DMS114 treated with DMSO at 0.1 percent for 48 hours (cell line): Measurements from ENCODE around the gene GPATCH4.
A peak's percentile ranks its signal among the peaks of the same experiment; 100 is the strongest.
"Not testable (repeated sequence)": the region's sequence is repeated elsewhere in the genome, so short reads cannot be mapped to it uniquely, and the experiment has no call there.

Source experiments
- DNase-seq: peaks from one replicate; lab custom pipeline; 2025; ENCODE audit not compliant: unreplicated experiment; lab: John Stamatoyannopoulos, UW

GPATCH4 gene

GRCh38 chr1:156601122-156601830 is at the start of gene GPATCH4:
TSS of gene GPATCH4 (minus strand) at chr1:156601479.
- DNase-seq = peak; percentile 96

GRCh38 chr1:156648951-156649350 is 47.7 kb upstream of the GPATCH4 start:
- DNase-seq = no peak

DNA sequence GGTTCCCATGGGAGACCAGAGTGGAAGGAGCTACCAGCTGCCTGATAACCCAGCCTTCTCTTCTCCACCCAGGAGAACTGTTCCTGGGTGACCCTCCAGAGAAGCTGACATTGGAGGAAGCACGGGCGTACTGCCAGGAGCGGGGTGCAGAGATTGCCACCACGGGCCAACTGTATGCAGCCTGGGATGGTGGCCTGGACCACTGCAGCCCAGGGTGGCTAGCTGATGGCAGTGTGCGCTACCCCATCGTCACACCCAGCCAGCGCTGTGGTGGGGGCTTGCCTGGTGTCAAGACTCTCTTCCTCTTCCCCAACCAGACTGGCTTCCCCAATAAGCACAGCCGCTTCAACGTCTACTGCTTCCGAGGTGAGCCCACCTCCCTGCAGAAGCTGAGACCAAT is 47.2 kb upstream of the GPATCH4 start:
- DNase-seq = no peak

GRCh38 chr1:156647351-156647750 is 46.1 kb upstream of the GPATCH4 start:
- no peak for DNase-seq

DNA sequence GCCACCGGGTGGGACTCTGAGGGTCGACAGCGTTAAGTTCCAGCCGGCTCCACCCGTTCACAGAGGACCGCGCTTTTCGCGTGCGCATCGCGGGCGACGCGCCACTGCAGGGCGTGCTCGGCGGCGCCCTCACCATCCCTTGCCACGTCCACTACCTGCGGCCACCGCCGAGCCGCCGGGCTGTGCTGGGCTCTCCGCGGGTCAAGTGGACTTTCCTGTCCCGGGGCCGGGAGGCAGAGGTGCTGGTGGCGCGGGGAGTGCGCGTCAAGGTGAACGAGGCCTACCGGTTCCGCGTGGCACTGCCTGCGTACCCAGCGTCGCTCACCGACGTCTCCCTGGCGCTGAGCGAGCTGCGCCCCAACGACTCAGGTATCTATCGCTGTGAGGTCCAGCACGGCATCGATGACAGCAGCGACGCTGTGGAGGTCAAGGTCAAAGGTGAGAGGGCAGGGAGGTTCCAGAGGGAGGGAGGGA is 45.5 kb upstream of the GPATCH4 start:
- DNase-seq = no peak

- no peak for DNase-seq
These were observed 44.4 kb upstream of the GPATCH4 start for GRCh38 chr1:156645666-156646065.

GRCh38 chr1:156645056-156645455 is 43.8 kb upstream of the GPATCH4 start:
- DNase-seq = no peak

DNA sequence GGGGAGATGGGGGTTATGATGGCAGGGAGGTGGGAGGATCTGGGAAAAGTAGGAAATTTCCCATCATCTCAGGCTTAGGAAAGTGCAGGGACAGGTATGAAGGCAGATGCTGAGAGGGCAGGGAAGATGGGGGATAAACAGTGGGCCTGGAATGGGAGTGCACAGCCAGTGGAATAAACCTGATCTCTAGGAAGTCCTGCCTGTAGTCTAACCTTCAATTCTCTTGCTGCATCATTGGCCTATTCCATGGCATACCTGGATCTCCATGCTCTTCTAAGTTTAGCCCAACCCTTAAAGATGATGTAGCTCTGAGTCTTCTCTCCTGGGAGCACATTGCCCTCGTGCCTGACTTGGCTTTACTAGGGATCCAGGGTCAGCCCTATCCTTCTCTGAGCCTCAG is 43.4 kb upstream of the GPATCH4 start:
- no peak for DNase-seq

DNA sequence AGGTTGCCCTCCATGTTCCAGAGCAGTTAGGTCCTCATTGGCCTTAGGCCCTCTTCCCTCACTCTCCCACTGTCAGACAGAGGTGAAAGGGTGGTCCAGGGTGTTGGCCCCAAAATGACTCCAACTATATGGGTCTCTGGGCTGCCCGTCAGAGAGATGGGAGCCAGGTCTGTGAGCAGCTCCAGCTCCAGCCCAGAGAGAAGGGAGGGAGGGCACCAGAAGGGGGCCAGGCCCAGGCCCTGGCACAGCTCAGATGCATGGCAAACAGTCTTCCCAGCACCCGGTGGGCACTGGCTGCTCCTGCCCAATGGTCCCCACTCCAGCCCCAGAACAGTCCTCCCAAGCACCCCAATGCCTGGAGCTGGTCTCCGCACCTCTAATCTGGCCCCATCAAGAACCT is 42.9 kb upstream of the GPATCH4 start:
- DNase-seq = no peak

- DNase-seq = no peak
These were observed 42.5 kb upstream of the GPATCH4 start for GRCh38 chr1:156643778-156644092.

- DNase-seq = no peak
These were observed 41.9 kb upstream of the GPATCH4 start for GRCh38 chr1:156643049-156643777.

DNA sequence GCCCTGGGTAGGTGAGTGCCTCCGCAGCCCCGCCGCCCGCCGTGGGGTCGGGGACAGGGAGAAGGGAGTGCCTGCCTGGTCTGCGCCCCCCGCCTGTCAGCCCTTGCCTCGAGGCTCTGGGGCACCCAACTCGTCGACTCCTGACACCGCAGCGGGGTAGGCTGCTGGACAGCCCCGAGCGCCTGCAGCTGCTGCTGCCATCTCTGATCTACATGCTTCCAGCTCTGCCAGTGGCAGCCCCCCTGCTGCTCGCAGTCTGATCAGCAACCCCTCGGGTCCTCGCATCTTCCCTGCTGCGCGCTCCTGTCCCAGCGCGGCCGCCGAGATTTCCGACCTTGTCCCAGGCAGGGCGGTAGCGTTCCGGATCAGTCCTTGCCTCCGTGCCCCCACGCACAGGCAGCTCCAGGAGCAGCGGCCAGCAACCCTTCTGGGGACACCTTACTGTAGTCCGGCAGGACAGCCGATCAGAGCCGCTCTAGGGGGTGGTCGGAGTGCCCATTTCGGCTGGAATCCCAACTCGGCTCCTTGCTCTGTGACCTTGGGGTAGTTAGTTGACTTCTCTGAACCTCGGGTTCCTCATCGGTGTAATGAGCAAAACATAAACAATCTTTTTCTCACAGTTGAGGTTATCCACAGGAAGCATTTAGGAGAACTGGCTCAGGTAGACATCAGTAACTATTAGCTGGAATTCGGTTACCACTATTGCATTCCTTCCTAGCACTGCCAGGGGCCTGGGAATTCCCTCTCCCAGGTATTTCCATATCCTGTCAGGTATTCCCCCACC is 41.2 kb upstream of the GPATCH4 start:
- DNase-seq = no peak

DNA sequence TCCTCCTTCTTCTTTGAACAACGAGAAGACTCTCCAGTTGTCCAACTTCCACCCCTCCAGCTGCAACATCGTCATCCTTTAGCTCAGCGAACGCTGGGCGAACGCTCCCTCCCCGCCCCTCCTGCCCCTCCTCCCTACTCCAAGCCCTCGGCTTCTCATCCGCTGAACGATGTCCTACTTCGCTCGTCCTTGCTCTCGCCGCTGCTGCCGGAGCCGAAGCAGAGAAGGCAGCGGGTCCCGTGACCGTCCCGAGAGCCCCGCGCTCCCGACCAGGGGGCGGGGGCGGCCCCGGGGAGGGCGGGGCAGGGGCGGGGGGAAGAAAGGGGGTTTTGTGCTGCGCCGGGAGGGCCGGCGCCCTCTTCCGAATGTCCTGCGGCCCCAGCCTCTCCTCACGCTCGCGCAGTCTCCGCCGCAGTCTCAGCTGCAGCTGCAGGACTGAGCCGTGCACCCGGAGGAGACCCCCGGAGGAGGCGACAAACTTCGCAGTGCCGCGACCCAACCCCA is 40.5 kb upstream of the GPATCH4 start, which contains the start of gene BCAN:
Gene BCAN, plus strand, starts transcription at position 357 of the 504 bp plus-strand sequence. CDS start 3,938 bp downstream, outside the sequence.
- peak; percentile 57 for DNase-seq

GRCh38 chr1:156640842-156641706 is 39.8 kb upstream of the GPATCH4 start:
- no peak for DNase-seq

- DNase-seq = no peak
These were observed 38.4 kb upstream of the GPATCH4 start for GRCh38 chr1:156639601-156640101.

DNA sequence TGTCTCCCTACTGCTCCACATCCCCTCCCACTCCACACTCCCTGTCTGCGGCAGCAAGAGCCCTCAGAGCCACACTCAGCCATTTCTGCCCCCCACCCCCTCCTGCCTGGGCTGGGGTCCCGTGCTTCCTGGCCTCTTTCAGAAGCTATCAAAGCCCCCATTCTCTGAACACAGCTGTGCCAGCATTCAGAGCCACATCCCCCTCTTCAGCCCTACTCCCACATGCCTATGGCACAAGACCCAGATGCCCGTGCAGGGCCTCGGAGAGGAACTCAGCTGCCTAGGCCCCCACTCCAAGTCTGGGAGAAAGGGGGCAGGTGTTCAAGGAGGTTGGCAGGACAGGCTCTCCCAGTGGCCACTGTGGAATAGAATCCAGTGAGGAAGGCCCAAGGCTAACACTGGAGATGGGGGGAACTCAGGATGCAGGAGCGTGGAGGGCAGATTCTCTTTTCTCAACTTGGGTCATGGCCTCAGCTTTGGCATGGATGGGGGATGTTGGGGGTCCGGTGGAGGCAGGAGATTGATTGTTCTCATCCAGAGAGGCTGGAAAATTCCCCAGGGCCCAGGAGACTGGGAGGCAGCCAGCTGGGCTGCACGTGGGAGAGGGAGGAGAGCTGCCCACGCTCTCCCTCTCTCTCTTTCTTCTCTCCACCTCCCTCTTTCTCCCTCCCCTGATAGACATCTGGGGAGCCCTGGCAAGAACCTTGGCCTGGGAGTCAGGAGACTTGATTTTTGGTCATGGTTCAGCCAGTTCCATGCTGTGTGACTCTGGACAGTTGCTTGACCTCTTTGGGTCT is 37.1 kb upstream of the GPATCH4 start:
- no peak for DNase-seq

GRCh38 chr1:156632355-156632754 is 31.1 kb upstream of the GPATCH4 start:
- DNase-seq = no peak

DNA sequence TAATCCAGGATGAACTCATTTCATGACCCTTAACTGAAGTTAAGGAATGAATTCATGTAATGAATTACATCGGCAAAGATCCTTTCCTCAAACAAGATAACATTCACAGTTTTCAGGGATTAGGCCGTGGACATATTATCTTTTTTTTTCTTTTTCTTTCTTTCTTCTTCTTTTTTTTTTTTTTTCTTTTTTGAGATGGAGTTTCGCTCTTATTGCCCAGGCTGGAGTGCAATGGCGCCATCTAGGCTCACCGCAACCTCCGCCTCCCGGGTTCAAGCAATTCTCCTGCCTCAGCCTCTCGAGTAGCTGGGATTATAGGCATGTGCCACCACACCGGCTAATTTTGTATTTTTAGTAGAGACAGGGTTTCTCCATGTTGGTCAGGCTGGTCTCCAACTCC is 29.9 kb upstream of the GPATCH4 start:
- DNase-seq = not testable (repeated sequence)

DNA sequence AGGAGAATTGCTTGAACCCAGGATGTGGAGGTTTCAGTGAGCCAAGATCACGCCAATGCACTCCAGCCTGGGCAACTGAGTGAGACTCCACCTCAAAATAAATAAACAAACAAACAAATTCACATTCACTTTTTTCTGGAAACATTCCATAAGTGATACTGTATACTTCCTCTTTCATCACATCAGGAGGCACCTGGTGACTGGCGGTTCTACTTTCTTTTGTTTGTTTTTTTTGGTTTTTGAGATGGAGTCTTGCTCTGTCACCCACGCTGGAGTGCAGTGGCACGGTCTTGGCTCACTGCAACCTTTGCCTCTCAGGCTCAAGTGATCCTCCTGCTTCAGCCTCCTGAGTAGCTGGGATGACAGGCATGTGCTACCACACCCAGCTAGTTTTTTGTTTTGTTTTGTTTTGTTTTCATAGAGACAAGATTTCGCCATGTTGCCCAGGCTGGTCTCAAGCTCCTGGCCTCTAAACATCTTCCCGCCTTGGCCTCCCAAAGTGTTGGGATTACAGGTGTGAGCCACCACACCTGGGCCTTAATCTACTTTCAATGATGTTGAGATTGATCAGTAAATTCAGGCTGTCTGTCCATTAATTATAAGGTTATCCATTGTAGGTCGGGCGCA is 28.7 kb upstream of the GPATCH4 start:
- DNase-seq = no peak
